DMS53 treated with DMSO at 0.1 percent for 48 hours (cell line): ENCODE measurements around the gene WSCD2.

ENCODE experiments used
- DNase-seq: peaks from one replicate; lab custom pipeline; 2025; ENCODE audit not compliant: unreplicated experiment; lab: John Stamatoyannopoulos, UW

The WSCD2 gene

DNA sequence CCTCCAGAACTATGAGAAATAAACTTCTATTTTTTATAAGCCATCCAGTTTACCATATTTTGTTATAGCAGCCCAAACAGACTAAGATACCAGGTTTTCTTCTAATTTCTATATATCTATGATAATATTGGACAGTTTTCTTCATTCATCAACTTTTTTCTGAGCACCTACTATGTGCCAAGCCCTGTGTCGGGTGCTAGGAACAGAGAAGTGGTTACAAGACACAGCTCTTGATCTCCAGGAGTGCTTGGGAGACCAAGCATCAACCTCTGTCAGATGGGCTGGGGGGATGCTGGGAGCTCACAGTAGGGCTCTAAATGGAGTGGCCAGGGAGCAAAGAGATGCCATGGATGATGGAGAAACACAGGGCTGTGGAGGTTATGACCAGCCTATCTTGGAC is 2.9 kb upstream of the WSCD2 start:
- no peak for DNase-seq

DNA sequence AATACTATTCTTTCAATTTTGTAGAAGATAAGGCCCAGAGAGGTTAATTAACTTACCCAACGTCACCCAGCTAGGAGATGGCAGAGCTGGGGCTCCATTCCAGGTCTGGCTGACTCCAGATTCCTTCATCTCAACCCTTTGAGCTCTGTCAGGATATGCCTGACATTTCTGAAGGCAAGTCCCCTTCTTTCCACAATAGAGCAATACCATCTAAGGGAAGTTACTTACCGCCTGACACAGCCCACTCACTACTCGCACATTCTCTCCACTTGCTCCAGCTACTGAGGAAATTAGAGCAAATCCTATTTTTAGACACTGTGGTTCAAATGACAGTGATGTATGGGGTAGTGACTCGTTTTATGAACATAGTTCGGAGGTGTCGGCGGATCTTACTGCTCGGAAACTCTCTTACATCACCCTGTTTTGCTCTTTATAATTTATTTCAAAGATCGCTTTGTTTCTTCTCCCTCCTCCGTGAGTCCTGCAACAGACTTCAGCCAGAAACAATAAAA is 2.0 kb upstream of the WSCD2 start:
- no peak for DNase-seq

DNA sequence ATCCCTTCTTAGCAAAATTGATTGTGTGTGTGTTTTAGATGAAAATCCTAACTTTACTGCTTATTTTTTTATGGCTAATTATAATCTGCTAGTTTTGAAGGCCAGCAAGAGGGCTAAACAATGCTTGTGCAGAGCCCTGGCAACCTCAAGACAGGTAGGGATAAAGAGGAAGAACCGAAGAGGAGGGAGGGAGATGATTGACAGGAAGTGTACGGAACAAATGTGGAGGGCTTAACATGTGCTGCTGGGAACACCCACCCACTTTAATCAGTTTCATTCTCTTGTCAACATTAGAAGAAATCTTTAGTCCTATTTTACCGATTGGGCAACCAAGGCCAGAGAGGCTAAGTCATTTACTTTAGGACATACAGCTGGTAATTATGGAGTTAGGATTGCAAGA is 1.4 kb upstream of the WSCD2 start:
- DNase-seq = no peak

DNA sequence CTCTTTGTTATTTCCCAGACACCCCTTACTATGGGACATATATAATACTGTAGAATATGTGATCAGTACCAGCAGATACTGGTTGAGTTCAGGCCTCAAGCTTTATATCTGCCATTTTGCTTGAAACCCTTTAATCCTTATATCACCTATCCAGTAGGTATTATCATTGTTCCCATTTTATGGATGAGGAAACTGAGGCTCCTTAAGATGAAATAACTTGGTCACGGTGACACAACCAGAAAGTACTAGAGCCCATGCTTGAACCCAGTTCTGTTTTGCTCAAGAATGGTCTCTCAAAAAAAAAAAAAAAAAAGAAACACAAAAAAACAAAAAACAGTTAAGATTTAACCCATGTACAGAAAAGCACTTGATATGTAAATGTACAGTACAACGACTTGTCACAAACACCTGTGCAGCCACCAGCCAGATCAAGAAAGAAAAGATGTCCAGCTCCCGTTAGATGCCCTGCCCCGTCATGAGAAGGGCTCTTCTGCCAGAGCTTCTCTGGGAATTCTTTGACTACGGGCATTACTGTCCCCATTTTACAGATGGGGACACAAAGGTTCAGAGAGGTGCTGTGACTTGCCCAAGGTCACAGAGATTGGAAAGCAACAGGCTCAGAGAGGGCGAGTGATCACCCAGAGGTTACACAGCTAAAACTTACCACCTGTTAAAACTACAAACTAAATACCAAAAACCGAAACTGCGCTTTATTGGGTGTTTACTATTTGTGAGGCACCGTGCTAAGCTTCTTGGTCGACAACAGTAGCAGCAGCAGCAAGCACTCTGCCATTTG is 669 bp upstream of the WSCD2 start:
- no peak for DNase-seq

DNA sequence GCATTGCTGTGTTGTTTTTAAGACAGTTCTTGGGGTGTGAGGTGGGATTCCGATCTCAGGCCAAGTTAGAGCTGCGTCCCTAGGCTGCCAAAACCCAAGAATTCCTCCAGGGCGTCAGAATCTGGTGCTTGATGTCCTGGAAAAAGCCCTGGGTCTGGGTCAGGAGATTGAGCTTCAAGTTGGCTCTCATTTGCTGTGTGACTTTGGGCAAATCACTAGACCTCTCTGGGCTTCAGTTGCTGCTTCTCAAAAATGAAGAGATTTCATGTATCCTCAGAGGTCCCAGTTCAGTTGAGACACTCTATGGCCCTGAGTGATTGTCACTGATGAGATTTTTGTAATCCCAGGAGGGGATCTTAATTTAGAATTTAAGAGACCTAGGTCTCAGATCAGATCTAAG is 1.9 kb downstream of the WSCD2 start:
- no peak for DNase-seq

DNA sequence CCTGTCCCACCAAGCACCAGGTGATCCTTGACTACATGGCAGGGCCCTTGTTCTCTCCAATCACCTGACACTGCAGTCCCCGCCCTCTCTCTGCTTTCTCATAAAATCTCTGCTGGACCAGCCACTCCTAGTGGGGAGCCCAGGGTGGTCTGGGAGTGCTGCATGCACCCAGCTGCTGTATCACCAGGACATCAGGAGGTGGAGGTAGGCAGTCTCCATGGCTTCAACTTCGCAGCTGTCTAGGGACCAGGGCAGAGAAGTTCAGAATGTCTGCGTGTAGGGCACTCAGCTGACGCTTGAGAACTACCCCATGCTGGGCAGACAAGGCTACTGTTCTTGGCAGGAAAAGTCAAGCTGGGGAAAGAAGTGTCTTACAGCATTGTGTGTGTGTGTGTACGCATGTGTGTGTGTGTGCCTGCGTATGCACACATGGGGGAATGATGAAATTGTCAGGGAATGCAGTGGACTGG is 2.6 kb downstream of the WSCD2 start:
- DNase-seq = no peak

DNA sequence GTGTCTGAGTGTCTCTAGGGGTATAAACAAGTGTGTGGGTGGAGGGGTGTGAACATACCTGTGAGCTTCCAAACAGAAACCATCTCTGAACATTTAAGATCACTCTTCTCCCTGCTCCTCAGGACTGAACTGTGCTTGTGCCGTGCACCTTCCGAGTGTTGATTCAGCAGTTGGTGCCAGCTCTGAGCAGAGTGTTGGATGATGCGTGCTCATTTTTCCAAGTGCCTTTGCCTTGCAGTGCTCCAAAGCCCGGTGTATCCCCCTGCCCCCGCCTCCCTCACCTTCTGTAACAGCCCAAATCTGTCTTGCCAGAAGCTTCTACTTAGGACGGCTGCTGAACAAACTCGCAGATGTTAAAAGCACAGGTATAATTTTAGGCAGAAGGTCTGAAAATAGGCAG is 4.4 kb downstream of the WSCD2 start:
- DNase-seq = no peak

DNA sequence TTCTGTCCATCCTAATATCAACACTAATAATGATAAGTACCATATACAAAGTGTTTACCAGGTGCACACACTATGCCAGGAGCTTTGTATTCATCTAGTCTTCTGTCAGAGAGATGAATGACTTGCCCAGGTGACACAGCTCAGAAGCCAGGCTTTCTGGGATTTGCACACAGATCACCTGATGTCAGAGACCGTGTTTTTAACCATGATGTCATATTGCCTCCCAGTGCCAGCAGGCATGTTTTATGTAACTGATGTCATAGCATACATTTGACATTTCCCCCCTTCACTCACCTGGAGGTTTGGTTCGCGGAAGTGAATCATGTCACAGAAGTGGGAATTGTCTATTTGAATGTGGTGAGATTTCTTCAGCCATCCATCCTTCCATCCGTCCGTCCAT is 5.7 kb downstream of the WSCD2 start:
- no peak for DNase-seq

DNA sequence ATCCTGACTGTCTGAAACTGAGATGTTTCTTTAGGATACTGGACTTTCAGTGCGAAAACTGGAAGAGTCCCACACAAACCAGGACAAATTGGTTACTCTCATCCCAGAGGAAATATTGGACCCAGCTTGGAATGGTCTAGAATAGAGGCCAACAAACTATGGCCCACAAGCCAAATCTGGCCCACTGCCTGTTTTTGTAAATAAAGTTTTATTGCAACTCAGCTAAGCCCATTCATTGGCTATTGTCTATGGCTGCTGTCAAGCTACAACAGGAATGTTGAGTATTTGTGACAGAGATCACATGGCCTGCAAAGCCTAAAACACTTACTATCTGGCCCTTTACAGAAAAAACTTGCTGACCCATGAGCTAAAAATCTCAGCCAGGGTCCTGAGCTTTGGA is 6.5 kb downstream of the WSCD2 start:
- no peak for DNase-seq

DNA sequence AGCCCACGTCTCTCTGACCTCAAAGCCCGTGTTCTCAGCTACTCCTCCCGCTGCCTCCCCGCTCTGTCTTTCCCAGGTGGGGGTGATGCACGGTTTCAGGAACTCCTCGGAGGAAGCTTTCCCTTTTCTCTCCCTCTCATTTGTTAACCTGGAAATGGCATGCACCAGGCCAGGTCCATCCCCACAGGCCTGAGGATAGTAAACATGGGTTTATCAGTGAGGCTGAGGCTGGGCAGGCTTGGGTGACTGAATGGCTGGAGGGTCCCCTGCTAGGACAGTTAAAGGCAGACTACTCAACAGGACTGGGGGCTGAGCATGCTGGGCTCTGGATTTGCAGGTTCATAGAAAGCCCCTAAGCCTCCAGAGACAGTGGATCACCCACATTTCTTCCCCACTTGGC is 7.6 kb downstream of the WSCD2 start:
- no peak for DNase-seq

DNA sequence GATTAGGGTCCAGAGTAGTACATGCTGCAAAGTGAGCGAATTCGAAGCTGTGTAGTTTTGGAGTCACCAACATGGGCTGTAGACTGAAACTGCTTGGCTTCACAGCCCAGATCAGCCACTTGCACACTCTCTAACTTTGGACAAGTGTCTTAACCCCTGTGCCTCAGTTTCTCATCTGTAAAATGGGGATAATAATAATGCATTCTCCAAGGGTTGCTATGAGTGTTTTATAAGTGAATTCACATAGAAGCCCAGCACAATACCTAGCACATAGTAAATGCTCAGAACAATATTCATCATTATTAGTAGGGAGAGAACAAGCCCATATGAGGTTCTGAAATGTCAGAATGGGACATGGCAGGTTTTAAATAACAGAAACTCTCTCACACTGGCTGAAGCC is 10.4 kb downstream of the WSCD2 start:
- DNase-seq = no peak

DNA sequence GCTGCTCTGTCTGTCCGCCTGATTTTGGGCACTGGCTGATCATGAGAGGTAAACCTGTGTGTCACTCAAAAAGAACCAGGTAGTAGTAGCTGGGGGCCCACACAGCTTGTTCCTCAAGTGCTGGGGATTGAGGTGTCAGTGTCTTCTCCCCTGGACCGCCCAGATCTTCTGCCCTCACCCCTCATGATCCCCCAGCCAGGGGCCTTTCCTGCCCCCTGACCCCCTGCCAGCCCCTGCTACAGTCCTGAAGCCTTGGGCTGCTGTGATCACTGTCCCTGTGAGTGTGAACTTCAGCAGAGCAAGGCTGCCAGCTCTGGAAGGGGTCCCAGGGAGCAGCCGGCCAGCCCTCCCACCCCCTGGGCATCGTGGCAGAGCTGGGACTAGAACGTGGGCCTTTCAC is 11.4 kb downstream of the WSCD2 start:
- DNase-seq = no peak

DNA sequence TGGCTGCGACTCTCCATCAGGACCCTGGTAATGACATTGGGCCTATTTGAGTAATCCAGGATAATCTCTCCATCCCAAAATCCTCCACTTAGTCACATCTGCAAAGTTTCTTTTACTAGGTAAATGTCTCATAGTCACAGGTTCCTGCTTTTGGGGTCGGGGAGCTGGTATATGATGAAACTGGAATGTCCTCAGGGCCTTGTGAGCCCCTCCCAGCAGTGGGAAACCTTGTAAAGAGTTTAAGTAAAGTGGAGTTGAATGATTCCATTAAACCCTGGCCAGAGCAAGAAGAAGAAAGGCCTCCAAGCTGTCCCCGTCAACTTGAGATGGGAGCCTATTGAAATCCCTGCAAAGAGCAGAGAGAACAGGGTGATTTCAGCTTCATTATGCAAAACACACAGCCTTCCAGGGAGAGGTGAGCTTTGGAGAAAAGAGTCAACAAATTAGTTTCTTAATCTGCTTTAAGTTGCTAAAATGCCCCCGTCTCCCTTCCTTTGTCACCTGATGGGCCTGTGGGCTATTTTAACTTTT is 12.6 kb downstream of the WSCD2 start:
- DNase-seq = no peak

DNA sequence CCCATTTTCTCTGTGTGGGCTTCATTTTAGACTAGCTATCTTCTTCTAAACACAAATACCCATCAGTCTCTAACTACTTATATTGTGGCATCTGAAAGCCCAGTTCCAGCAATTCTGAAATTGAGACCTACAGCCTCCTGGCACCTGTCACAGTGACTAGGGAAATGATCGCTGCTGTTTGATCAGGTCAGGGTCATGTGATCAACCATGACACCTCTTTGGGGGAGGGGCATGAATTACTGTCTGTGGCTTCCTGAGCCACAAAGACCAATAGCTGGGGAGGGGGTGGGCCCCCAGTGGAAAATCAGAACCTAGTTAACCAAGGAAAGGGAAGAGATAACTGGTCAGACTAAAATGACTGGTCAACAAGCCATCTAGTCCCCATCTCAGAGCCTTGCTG is 14.1 kb downstream of the WSCD2 start:
- DNase-seq = no peak

DNA sequence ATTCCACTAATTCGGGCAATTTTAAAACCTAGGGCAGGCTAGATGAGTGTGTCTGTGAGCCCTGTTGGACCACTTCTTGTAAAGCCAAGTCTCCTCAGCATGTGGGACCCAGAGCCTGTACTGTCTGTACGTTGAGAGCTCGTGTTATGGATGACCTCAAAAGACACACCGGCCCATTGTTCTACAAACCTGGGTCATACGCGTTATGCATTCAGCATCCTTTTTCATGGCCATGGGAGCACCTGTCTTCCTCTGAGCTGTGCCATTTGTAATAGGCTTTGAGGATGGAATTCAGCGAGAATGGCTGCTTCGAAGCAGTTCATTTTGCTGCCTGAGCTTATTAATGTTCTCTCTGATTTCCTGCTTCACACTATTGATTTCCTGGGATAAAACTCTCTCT is 15.0 kb downstream of the WSCD2 start:
- DNase-seq = no peak

DNA sequence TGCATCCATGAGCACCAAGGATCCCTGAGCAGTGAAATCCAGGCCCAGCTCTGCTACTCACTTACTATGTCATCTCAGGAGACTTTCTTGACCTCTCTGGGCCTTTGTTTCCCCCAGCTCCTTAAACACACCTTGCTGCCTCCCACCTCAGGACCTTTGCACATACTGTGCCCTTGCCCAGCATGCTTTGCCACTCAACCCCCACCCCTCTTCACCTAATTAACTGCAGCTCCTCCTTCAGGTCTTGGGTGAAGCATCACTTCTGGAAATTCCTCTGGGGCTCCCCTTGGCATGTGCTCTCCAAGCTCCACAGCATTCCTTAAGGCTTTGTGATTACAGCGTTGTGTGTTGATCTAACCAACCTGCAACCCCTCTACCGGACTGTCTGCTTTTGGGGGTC is 15.9 kb downstream of the WSCD2 start:
- DNase-seq = no peak

DNA sequence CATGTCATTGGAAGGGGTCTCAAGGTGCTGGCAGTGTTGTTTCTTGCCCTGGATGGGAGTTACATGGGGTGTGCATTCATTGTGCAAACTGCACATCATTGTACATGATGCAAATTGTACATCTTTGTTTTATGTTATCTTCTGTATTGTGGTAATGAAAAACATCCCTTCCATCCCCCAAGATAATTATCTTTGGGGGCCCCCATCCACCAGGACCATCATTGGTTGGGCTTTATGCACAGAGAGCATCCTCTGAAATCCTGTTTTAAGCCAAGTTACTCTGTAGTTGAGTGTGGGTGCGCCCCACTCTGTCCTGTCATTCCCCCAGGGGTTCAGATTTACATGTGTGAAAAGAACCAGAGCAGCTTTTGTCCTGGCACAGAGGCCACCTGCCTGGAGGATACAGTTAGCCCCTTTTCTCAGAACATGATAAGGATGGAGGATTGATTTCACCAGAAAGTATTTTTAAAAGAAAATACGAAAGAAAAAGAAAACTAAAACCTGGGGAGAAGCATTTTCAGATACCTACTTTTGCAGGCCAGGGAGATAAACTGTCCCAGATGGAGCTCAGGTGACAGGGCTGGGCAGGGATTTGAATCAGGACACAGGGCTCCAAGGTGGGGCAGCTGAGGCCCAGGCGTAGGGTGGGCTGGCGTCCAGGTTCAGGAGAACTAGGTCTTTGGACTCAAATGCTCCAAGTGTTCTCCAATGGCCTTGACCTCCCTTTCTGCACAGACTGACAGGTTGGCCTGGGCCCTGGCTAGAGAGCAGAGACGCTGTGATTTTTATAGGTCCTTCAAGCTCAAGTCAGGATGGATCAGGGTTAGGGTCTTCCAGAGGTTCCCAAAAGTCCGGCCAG is 17.2 kb downstream of the WSCD2 start:
- DNase-seq = no peak

DNA sequence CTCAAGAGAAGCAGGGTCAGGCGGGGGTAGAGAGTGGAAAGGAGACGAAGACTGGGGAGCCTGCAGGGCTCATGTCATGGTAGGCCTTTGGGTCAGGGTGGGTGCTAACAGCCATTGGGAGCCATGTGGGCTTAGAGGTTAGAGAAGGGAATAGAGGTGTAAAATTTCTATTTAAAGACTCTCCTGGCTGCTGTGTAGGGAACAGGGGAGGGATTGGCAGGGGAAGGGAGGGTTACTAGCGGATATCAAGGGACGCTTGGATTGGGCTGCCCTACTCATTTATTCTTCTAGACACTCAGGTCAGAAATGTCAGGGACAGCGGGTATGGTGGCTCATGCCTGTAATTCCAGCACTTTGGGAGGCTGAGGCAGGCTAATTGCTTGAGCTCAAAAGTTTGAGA is 18.2 kb downstream of the WSCD2 start:
- DNase-seq = no peak

DNA sequence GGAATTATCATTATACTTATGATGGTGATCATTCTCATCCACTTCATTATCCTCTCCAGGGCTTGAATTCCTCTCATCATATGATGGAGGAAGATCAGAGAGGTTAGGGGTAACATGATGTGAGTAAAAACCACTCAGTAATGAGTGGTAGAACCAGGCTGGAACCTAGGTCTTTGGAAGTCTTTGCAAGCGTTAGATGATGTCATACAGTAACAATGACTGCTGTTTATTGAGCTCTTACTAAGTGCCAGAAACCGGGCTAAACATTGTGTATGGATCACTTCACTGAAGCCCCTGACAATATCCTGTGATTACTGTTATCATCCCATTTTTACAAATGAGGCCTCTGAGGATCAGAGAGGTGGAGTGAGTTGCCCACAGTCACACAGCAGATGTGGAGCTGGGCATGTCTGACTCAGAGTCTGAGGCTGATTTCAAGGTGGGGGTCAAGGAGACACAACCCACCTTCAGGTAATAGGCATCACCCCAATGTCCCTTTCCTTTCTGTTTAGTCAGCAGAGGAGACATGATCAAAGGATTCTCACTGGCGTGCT is 19.5 kb downstream of the WSCD2 start:
- no peak for DNase-seq

DNA sequence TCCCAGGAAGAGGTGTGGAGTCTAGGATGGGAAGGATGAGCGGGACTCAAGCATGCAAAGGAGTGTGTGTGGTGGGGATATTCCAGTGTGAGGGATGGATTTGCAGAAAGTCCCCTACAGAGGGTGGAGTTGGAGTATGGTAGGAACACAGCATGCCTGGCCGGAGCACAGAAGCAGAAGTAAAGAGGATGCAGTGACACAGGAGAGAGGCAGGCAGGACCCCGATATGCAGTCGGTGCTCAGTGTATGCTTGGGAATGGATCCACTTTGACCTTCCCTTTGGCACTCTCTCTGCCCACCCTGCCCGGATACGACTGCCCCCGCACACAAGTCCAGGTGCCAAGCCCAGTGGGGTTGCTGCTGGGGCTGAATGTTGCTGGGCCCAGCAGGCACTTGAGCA is 21.3 kb downstream of the WSCD2 start:
- DNase-seq = no peak

DNA sequence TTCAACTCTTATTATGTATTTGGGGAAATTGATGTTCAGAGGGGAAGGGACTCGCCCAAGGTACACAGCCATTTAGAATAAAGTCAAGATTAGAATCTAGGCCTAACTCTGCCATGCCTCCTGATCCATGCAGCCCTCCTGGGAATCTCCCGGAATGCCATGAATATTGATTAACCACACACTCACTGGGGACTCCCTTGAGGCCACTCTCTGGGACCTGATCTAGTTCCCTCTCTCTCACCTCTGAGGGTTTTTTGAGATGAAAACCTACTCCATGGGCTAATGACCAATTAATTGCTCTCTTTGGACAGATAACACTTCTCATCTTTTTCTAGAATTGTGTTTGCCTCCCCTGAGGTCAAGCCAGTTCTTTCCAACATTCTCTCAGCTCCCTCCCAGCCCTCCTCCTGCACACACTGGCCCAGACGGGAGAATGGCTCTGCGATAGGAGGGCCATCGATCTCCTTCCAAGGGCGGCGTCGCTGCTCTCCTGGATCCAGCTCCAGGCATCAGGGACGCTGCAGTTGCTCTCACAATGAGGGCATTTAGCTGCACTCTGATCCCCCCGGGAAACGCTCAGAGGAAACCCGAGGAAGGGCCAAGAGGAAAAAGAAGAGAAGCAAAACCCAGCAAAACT is 22.6 kb downstream of the WSCD2 start:
- no peak for DNase-seq
